Measurements from ENCODE around the gene ABI2. TPM values are rescaled to one million over a fixed set of nuclear protein-coding genes. Genes with fewer than 3 reads are reported as not detected.

The ABI2 gene
- total and polyA plus RNA-seq, 2 of the 4 experiments (the other 2 are of a cell fraction): 35.7 to 54.0 TPM

DNA sequence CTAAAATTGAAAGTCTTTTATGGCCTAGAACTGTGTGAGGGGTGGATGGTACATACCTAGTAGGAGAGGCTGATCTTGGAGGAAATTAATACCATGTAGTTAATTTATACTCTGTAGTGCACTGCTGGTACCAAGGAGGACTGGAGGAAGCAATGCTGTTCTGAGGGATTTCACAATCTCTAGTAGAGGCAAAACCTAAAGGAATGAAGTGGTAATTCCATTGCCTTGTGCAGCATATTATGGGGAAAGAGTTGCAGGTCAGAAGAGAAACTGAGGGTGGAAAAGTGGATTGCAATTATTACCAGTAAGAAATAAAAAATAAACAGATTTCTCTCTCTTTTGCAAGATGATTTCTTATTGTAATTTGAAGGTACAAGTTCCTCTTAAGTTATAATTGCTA, 2.2 kb downstream of the ABI2 start:
- Histone ChIP-seq H2AK9ac (replicated peaks; ENCODE audit: low read depth, low read length, poor library complexity) (no peak overlapping the region), H3K27me3 (ENCODE audit: control insufficient read depth, insufficient read depth, low read length) (no peaks in the 10 kb centered on the region), H3K36me3 (ENCODE audit: control insufficient read depth, insufficient read depth, low read length) (peaks cover 1% of the 10 kb centered on the region; the same call in 1 of the 2 replicates), H2BK120ac (ENCODE audit: low read depth, low read length) (no peak overlapping the region), H3K18ac (ENCODE audit: low read depth, low read length) (no peak overlapping the region), H3K4ac (ENCODE audit: low read depth, low read length) (no peak overlapping the region), H2BK15ac (ENCODE audit: low read depth, low read length) (no peak overlapping the region), H3K9me1 (ENCODE audit: insufficient read depth, low read length) (no peaks in the 10 kb centered on the region), H3K27ac (ENCODE audit: insufficient read depth, low read length) (no peak overlapping the region), H3K9ac (ENCODE audit: low read depth, low read length) (no peak overlapping the region), H3K23ac (ENCODE audit: low read depth, low read length) (no peak overlapping the region), H3K4me2 (ENCODE audit: low read depth, low read length) (peak overlapping the region; percentile 2; the same call in 1 of the 2 replicates), H3K4me3 (ENCODE audit: insufficient read depth, low read depth, low read length) (peak overlapping the region; percentile 4; the same call in 1 of the 2 replicates), H2BK5ac (ENCODE audit: low read depth, low read length, poor library complexity, severe bottlenecking) (peak overlapping the region; percentile 40), H3K14ac (replicated peaks; ENCODE audit: low read depth, low read length) (no peak overlapping the region), H4K8ac (ENCODE audit: low read depth in 2 of 2, low read length in 2 of 2) (no peak overlapping the region), H3K9me3 (ENCODE audit: control insufficient read depth, insufficient read depth, low read length) (no peaks in the 10 kb centered on the region), H3K4me1 (ENCODE audit: control insufficient read depth, insufficient read depth, low read length) (peaks cover 1% of the 10 kb centered on the region; the same call in 1 of the 2 replicates), H3K56ac (ENCODE audit: extremely low read depth, insufficient read depth, low read length) (no peak overlapping the region), H3K79me1 (ENCODE audit: low read depth in 1 of 2, low read length in 2 of 2) (peaks cover 3 to 38% of the 10 kb centered on the region in 2 experiments; a peak in 3 of 4 replicates), H2AFZ (replicated peaks; ENCODE audit: low read length, poor library complexity) (no peak overlapping the region), H4K91ac (ENCODE audit: insufficient read depth, low read depth, low read length) (no peak overlapping the region), H4K5ac (ENCODE audit: low read depth, low read length) (no peak overlapping the region), H2BK20ac (ENCODE audit: low read depth, low read length) (no peak overlapping the region), H4K20me1 (ENCODE audit: insufficient read depth, low read length) (peaks cover 16% of the 10 kb centered on the region; the same call in 1 of the 2 replicates), H2AK5ac (ENCODE audit: low read depth, low read length) (no peak overlapping the region)
- ATAC-seq (ENCODE audit: low read depth) (0 out of 2 replicates have a peak, but pooled peaks have one; percentile 7), DNase-seq (peak; percentile 64)
- TF ChIP-seq RAD21 (IDR thresholded peaks at IDR 0.05; ENCODE audit: low read length) (no peak), CEBPB (IDR thresholded peaks at IDR 0.05; ENCODE audit: low read depth, low read length) (peak; percentile 92)
- in situ Hi-C loops (cut with MboI; ENCODE audit: low sequenced_read_pairs): no loop called here
- dilution Hi-C loops (cut with HindIII; ENCODE audit: low sequenced_read_pairs, unreplicated experiment): no loop called here
- intact Hi-C loops (cut with micrococcal nuclease): no loop called here
- no TSS peak for BruUV-seq (replicated peaks)
- ChIA-PET POLR2A (ENCODE audit: unreplicated experiment) (interaction anchor here (0.7 kb wide), 1 partner anchor 116 kb away, joined by 5 read pairs; no protein-coding TSS in a partner anchor), CTCF (no interaction called here)
